Esophagus muscularis mucosa (tissue), 2 donors: ENCODE data around the gene ANKRD11.

Source experiments
- EP300 ChIP-seq: sonication (generic); formaldehyde crosslinking; IDR thresholded peaks from one replicate; pipeline ENCODE4 v1.6.1; 2017; ENCODE audit warnings: antibody characterized with exemption
- POLR2A ChIP-seq: fragments of 450-650 bp; IDR thresholded peaks from one replicate; pipeline ENCODE4 v1.6.1; 2017; ENCODE audit warnings: antibody characterized with exemption, moderate library complexity, mild to moderate bottlenecking, low read depth

- no peak for TF ChIP-seq POLR2A
- TF ChIP-seq EP300, result no peak
These were observed 79.5 kb downstream of the ANKRD11 start for GRCh38 chr16:89410794-89411309.
